HepG2 (cell line): Measurements from ENCODE around the gene DEPDC5. TPM values are rescaled to one million over a fixed set of nuclear protein-coding genes. Genes with fewer than 3 reads are reported as not detected.

Experiments used
- ELF3 ChIP-seq: IDR thresholded peaks from 2 replicates; pipeline ENCODE4 v1.6.1; 2016; ENCODE audit warnings: missing genetic modification reagents, missing compliant biosample characterization
- HNRNPL ChIP-seq: fragments of 200-400 bp; formaldehyde crosslinking; IDR thresholded peaks from 2 replicates; pipeline ENCODE4 v1.6.1; 2017; ENCODE audit warnings: mild to moderate bottlenecking, low read depth, low read length
- KMT2B ChIP-seq: IDR thresholded peaks from 2 replicates; pipeline ENCODE4 v1.6.1; 2016; ENCODE audit warnings: missing genetic modification reagents, missing compliant biosample characterization
- PATZ1 ChIP-seq: sonication (generic); formaldehyde crosslinking; IDR thresholded peaks from 2 replicates; pipeline ENCODE4 v1.4.0; 2020; ENCODE audit warnings: missing genetic modification reagents
- PRDM15 ChIP-seq: sonication (generic); formaldehyde crosslinking; IDR thresholded peaks from 2 replicates; pipeline ENCODE4 v1.4.0; 2020; ENCODE audit warnings: missing genetic modification reagents
- RBAK ChIP-seq: sonication (generic); formaldehyde crosslinking; IDR thresholded peaks from 2 replicates; pipeline ENCODE4 v1.5.1; 2020; ENCODE audit warnings: mild to moderate bottlenecking, missing genetic modification reagents
- SNRNP70 ChIP-seq: fragments of 200-400 bp; formaldehyde crosslinking; IDR thresholded peaks from 2 replicates; pipeline ENCODE4 v1.6.1; 2017; ENCODE audit warnings: mild to moderate bottlenecking, low read depth, low read length, moderate library complexity
- SP140L ChIP-seq: sonication (generic); formaldehyde crosslinking; IDR thresholded peaks from 2 replicates; pipeline ENCODE4 v1.4.0; 2020; ENCODE audit warnings: missing genetic modification reagents, borderline replicate concordance
- THRA ChIP-seq: sonication (generic); formaldehyde crosslinking; IDR thresholded peaks from 2 replicates; pipeline ENCODE4 v1.4.0; 2020; ENCODE audit warnings: missing genetic modification reagents, borderline replicate concordance
- ZFP82 ChIP-seq: sonication (generic); formaldehyde crosslinking; IDR thresholded peaks from 2 replicates; pipeline ENCODE4 v1.5.1; 2020; ENCODE audit warnings: mild to moderate bottlenecking, missing genetic modification reagents, borderline replicate concordance
- ZNF234 ChIP-seq: sonication (generic); formaldehyde crosslinking; conservative IDR thresholded peaks from 2 replicates; pipeline ENCODE4 v1.5.1; 2020; ENCODE audit warnings: mild to moderate bottlenecking, missing genetic modification reagents
- ZNF292 ChIP-seq: sonication (generic); formaldehyde crosslinking; IDR thresholded peaks from 2 replicates; pipeline ENCODE4 v1.8.1; 2022; ENCODE audit warnings: mild to moderate bottlenecking, low read depth, missing genetic modification reagents, borderline replicate concordance
- ZNF501 ChIP-seq: sonication (generic); formaldehyde crosslinking; IDR thresholded peaks from 2 replicates; pipeline ENCODE4 v1.5.1; 2020; ENCODE audit warnings: mild to moderate bottlenecking, moderate library complexity, missing genetic modification reagents
- ZNF552 ChIP-seq: sonication (generic); formaldehyde crosslinking; IDR thresholded peaks from 2 replicates; pipeline ENCODE4 v1.9.0; 2022; ENCODE audit warnings: missing genetic modification reagents, mild to moderate bottlenecking, borderline replicate concordance
- ZNF562 ChIP-seq: sonication (generic); formaldehyde crosslinking; IDR thresholded peaks from 2 replicates; pipeline ENCODE4 v1.8.0; 2022; ENCODE audit warnings: missing genetic modification reagents, borderline replicate concordance
- ZNF580 ChIP-seq: IDR thresholded peaks from 2 replicates; pipeline ENCODE4 v1.6.1; 2016; ENCODE audit warnings: low read depth, borderline replicate concordance
- ZNF770 ChIP-seq: sonication (generic); formaldehyde crosslinking; IDR thresholded peaks from 2 replicates; pipeline ENCODE4 v1.5.0; 2020; ENCODE audit warnings: mild to moderate bottlenecking, missing genetic modification reagents
- ZNF83 ChIP-seq: sonication (generic); formaldehyde crosslinking; IDR thresholded peaks from 2 replicates; pipeline ENCODE4 v1.4.0; 2020; ENCODE audit warnings: missing genetic modification reagents, mild to moderate bottlenecking, borderline replicate concordance
- ZSCAN9 ChIP-seq: IDR thresholded peaks from 2 replicates; pipeline ENCODE4 v1.6.1; 2016; ENCODE audit warnings: borderline replicate concordance
- polyA plus RNA-seq, 8 experiments: library from polyadenylated mRNA; depleted of rRNA in 3 of 8; stranded (reverse) in 7 of 8; unstranded in 1 of 8; fragments of >200 nt; fragmentation: Illumina TruSeq in 4 of 8; extraction: Trizol in 4 of 8; gene quantifications; 2 replicates each; pipeline versions ENCODE4 v1.2.1 to v1.2.3, GENCODE V29; 2011 to 2016; ENCODE audit warnings: low read depth in 4 of 8, missing spikeins in 1 of 8, mixed read lengths in 1 of 8; ENCODE audit not compliant: insufficient read depth in 1 of 8
- total RNA-seq, 5 experiments: library from RNA; depleted of rRNA; stranded (reverse); fragments of >200 nt; fragmentation: Illumina TruSeq; extraction: Trizol; gene quantifications; 2 replicates each; pipeline ENCODE4 v1.2.3, GENCODE V29; 2016; ENCODE audit warnings: low read depth in 1 of 5

Gene DEPDC5
- total and polyA plus RNA-seq, 2 of the 13 experiments (the other 11 are each of a cell fraction or from before 2014, with no cell fraction given) = 9.8 to 12.4 TPM

- TF ChIP-seq ZNF292 (CRISPR knock-in tag) (no peak; the same call in 1 of the 2 replicates), ZNF580 (CRISPR knock-in tag) (no peak), ZFP82 (CRISPR knock-in tag) (peak; percentile 90; the same call in 1 of the 2 replicates), HNRNPL (no peak), SNRNP70 (no peak), ZNF562 (no peak), PATZ1 (CRISPR knock-in tag) (peak; percentile 65), ZNF83 (CRISPR knock-in tag) (no peak), THRA (CRISPR knock-in tag) (no peak), SP140L (CRISPR knock-in tag) (no peak), ZNF501 (CRISPR knock-in tag) (peak; percentile 52; the same call in 1 of the 2 replicates), ZSCAN9 (CRISPR knock-in tag) (no peak), ZNF552 (CRISPR knock-in tag) (no peak), RBAK (CRISPR knock-in tag) (no peak), ZNF770 (CRISPR knock-in tag) (peak; percentile 81), KMT2B (CRISPR knock-in tag) (peak; percentile 14; the same call in 1 of the 2 replicates), ELF3 (CRISPR knock-in tag) (peak; percentile 97), PRDM15 (CRISPR knock-in tag) (no peak), ZNF234 (CRISPR knock-in tag) (no peak)
Measured at GRCh38 chr22:31753634-31754501, at the start of gene DEPDC5 (continued).
